ENCODE measurements around the gene RILP. TPM values are rescaled to one million over a fixed set of nuclear protein-coding genes. Genes with fewer than 3 reads are reported as not detected.

RILP gene, protein sequence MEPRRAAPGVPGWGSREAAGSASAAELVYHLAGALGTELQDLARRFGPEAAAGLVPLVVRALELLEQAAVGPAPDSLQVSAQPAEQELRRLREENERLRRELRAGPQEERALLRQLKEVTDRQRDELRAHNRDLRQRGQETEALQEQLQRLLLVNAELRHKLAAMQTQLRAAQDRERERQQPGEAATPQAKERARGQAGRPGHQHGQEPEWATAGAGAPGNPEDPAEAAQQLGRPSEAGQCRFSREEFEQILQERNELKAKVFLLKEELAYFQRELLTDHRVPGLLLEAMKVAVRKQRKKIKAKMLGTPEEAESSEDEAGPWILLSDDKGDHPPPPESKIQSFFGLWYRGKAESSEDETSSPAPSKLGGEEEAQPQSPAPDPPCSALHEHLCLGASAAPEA
- total RNA-seq = 10.8 and 13.9 TPM in 2 replicates

DNA sequence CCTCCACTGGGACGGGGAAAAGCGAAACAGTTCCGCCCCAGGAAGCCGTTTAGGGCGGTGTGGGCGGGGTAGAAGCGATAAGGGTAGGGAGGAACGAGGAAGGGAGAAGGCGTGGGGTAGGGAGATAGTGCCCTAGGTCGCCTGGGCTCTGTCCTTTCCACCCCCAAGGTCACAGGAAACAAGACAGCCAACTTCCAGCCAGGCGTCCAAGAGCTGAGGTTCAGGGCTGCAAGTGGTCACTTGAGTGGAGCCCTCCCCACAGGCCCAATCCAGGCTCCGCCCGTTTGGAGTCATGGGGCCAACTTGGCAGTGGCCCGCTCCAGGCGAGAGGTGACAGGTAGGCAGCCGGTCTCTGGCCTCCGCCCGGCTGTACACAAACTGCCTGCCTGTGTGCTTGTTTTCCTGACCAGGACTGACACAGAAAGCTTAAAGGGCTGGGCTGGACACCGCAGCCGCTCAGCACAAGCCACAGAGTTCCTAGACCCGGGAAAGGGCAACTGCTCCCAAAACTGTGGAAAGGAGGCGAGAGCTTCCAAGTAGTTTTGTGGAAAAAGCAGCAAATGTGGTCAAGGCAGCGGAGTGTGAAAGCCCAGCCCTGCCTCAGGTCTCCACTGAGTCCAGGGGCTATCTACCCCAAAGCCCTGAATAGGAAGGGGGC, at the start of gene RILP:
Gene RILP, minus strand, starts transcription at position 23 of the 658 bp plus-strand sequence. CDS start 62 bp downstream, outside the sequence.

DNA sequence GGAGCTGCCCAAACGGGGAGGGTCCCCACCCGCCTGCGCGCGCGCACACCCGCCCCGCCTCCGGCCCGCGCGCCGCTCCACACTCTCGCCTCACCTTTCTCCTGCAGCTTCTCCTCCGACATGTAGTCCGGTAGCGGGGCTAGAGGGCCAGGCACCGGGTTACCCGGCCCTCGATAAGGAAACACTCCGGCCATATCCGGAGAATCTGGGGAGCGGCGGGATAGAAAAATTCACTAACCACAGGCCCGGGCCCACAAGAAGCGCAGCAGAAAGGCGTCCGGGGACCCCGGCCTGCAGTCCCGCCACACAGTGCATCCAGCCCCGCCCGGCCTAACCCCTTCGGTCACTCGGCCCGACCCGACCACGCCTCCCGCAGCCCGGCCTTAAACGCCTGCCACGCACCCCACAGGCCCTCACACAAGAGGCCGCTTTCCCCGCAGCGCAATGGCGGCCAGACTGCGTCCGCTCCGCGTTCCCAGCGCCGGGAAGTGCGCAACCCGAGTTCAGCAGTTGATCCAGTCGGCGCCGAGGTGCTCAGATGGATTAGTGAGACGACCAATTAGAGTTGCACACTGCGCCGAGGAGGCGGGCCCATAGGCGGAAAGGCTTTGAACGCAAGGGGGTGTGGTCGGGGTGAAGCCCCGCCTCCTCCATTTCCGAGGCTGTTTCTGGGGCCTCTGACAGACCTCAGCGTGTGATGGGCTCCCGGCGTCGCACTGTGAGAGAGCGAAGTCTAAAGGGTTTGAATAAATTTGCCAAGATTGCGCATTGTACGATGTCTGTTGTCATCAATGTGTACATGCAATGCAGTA, 34.9 kb upstream of the RILP start, which contains the start of gene PRPF8:
Gene PRPF8, minus strand, starts transcription at position 490 of the 812 bp plus-strand sequence. Its CDS starts 296 bp downstream, at position 194.

DNA sequence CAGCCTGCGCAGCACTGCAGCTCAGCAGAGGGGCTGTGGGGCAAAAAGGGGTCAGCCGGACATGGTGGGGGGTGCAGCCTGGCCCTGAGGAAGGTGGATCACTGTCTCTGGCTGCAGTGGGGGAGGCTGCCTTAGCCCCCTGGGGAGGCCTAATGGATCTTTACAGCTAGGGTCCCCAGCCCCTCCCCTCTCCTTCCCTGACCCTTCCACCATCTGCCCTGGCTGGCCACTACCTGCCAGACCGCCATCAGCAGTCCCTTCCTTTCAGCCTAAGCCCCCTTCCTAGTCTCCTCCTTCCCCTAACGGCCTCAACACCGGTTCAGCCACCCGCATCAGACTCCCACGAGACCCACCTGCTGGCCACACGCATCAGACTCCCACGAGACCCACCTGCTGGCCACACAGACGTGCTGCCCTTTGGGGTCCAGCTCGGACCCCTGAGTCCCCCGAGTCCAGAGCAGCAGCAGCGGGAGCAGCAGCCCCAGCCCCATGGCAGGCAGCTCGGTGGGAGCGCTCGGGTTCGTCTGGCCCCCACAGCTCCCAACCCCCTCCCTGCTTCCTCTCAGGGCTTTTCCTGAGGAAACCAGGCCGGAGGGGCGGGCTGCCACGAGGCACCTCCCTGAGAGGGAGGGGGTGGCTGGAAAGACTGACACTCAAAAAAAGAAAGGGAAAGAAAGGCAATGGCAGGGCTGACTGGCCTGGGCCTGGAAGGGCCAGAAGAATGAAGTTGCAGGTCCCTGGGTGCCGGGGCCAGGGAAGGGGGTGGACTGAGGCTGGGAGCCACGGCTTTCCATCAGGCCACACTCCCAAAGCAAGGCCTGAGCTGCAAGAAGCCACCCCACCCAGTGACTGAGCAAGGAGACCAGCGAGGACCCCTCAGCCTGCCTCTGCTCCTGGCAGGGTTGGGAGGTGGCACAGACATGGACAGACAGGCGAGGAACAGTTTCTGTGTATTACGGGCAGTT, 4.2 kb downstream of the RILP start, which contains the start of gene SCARF1:
Gene SCARF1, minus strand, starts transcription at position 526 of the 965 bp plus-strand sequence. Its CDS starts 35 bp downstream, at position 491.

DNA sequence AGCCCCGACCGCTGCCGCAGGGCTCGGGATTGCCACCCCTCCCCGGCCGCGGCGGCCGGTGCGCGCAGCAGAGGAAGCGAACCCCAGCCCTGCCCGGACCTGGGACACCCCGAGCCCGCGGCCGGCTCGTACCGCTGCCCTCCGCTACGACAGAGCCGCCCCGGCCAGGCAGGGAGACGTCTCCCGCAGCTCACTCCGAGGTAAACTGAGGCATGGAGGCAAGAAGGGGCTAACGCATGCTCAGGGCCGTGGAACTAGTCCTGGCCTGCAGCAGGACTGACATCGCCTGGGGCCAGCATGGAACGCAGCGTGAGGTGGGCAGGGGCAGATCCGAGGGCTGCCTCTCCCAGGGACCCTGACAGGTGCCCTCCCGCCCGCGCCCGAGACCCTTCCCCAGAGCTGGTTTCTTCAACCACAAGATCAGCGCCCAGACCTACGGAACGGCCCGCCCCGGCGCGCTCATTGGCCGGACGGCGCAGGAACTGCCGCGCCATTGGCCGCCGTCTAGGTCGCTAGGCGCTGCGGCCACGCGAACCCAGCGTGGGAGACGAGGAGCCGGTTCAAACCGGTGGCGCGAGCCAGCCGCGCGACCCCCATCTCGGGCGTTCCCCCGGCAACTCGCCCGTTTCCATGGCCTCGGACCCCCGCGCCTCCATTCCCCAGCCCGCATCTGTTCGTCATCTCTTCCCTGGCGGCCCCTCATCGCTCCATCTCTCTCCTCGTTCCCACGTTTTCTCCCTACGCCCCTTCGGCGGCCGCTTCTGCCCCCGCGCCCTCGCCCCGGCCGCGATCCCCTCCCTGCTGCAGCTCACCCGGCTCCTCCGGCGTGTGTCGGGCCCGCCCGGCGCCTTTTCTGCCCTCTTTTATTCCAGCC, 21.4 kb downstream of the RILP start, which contains the start of gene SLC43A2:
Gene SLC43A2, minus strand, starts transcription at position 853 of the 874 bp plus-strand sequence. CDS start 960 bp downstream, outside the sequence.

Other genes with a start within 250 kb of the RILP start
- 405 and 717 TPM in 2 replicates for gene YWHAE, start 249.6 kb downstream of the RILP start, total RNA-seq
- gene CRK, start 193.6 kb downstream of the RILP start, total RNA-seq = 51.5 and 58.7 TPM in 2 replicates
- 139 and 153 TPM in 2 replicates for gene MYO1C, start 157.2 kb downstream of the RILP start, total RNA-seq
- 49.7 and 51.0 TPM in 2 replicates for gene INPP5K, start 133.3 kb downstream of the RILP start, total RNA-seq
- gene PITPNA, start 87.1 kb downstream of the RILP start, total RNA-seq = 33.9 and 36.4 TPM in 2 replicates
- gene SLC43A2, start 21.0 kb downstream of the RILP start, total RNA-seq = 7.3 and 17.2 TPM in 2 replicates
- 2.7 and 13.0 TPM in 2 replicates for gene SCARF1, start 4.1 kb downstream of the RILP start, total RNA-seq
- 187 and 236 TPM in 2 replicates for gene PRPF8, start 35.0 kb upstream of the RILP start, total RNA-seq
- 1.3 and 4.6 TPM in 2 replicates for gene TLCD2, start 60.5 kb upstream of the RILP start, total RNA-seq
- gene WDR81, start 74.8 kb upstream of the RILP start, total RNA-seq = 29.2 and 60.6 TPM in 2 replicates
- gene SERPINF2, start 93.0 kb upstream of the RILP start, total RNA-seq = 0.49 and 48.9 TPM in 2 replicates
- 8.6 and 131 TPM in 2 replicates for gene SERPINF1, start 112.2 kb upstream of the RILP start, total RNA-seq
- gene SMYD4, start 180.0 kb upstream of the RILP start, total RNA-seq = 6.3 and 6.5 TPM in 2 replicates
- 21.7 and 41.1 TPM in 2 replicates for gene RPA1, start 180.1 kb upstream of the RILP start, total RNA-seq